K562 treated with DMSO at 1 percent for 48 hours (cell line): ENCODE results near the gene CMTM4. TPM values are rescaled to one million over a fixed set of nuclear protein-coding genes. Genes with fewer than 3 reads are reported as not detected.

ENCODE experiments used
- total RNA-seq: library from RNA; unstranded; fragments of 300-600 nt; gene quantifications from 2 replicates; pipeline ENCODE4 v1.2.3, GENCODE V29; 2022; ENCODE audit warnings: low replicate concordance; ENCODE audit errors: extremely low read depth

Gene CMTM4
- not detected in 2 replicates for total RNA-seq

GRCh38 chr16:66696669-66697630 is at the start of gene CMTM4:
Gene CMTM4 (minus strand): TSS chr16:66696743. CDS start chr16:66696525, 218 bp downstream.

GRCh38 chr16:66604376-66605176 is 92.0 kb downstream of the CMTM4 start, which contains the start of gene CMTM3:
Gene CMTM3 (plus strand): TSS chr16:66604704. CDS start chr16:66604806, 102 bp downstream.

GRCh38 chr16:66578651-66579531 is 117.7 kb downstream of the CMTM4 start, which contains the start of gene CMTM2:
Gene CMTM2 (plus strand): TSS chr16:66579463. CDS start chr16:66579608, 145 bp downstream.

GRCh38 chr16:66566051-66566901 is 130.3 kb downstream of the CMTM4 start, which contains the start of gene CMTM1:
Gene CMTM1 (plus strand): TSS chr16:66566439. CDS start chr16:66566514, 75 bp downstream.

Other genes with a start within 250 kb of the CMTM4 start
- gene TK2, start 146.6 kb downstream of the CMTM4 start, total RNA-seq: not detected in 2 replicates
- gene CKLF, start 144.2 kb downstream of the CMTM4 start, total RNA-seq: not detected in 2 replicates
- not detected in 2 replicates for gene CMTM1, start 130.3 kb downstream of the CMTM4 start, total RNA-seq
- gene CMTM2, start 117.3 kb downstream of the CMTM4 start, total RNA-seq: not detected in 2 replicates
- gene CMTM3, start 92.0 kb downstream of the CMTM4 start, total RNA-seq: not detected in 2 replicates
- not detected in 2 replicates for gene DYNC1LI2, start 54.9 kb upstream of the CMTM4 start, total RNA-seq
- gene TERB1, start 104.8 kb upstream of the CMTM4 start, total RNA-seq: not detected in 2 replicates
- gene NAE1, start 134.2 kb upstream of the CMTM4 start, total RNA-seq: not detected in 2 replicates
- not detected in 2 replicates for gene CA7, start 147.7 kb upstream of the CMTM4 start, total RNA-seq
- gene PDP2, start 183.8 kb upstream of the CMTM4 start, total RNA-seq: not detected in 2 replicates
- gene CDH16, start 222.1 kb upstream of the CMTM4 start, total RNA-seq: not detected in 2 replicates
- gene RRAD, start 228.8 kb upstream of the CMTM4 start, total RNA-seq: not detected in 2 replicates
- gene CIAO2B, start 237.7 kb upstream of the CMTM4 start, total RNA-seq: not detected in 2 replicates
- not detected in 2 replicates for gene CES2, start 238.8 kb upstream of the CMTM4 start, total RNA-seq